Measurements from ENCODE around the gene TPP2. TPM values are rescaled to one million over a fixed set of nuclear protein-coding genes. Genes with fewer than 3 reads are reported as not detected.

Gene TPP2
- total RNA-seq, 2 experiments from 2014 or later, result 31.1 to 36.3 TPM

DNA sequence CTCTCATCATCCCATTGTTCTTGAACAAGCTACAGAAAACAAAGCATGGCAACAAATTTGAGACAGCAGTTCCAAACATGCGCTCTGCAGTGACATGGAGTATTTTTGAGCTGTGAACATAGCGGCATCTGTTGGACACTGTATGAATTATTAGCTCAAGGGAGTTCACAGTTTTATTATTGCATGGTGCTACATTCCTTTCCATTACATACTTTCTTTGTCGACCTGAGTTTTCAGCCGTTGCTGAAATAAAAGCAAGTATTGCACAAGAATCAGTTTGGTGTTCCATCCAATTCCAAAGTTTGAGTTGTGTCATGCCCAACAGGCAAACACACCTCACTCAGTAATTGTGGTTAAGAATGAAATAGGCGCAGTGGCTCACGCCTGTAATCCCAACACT is 128.1 kb downstream of the TPP2 start:
- no peak overlapping the region for H3K4me2 ChIP-seq (ENCODE audit: low read length)
- H3K36me3 ChIP-seq (ENCODE audit: insufficient read depth, low read length), result no peaks in the 10 kb centered on the region
- intact Hi-C loops (cut with micrococcal nuclease; ENCODE audit: unreplicated experiment), result loop anchor here (2.0 kb wide), 1 partner anchor 144 kb away; no protein-coding TSS in a partner anchor
- DNase-seq (ENCODE audit: low spot score), result peak; percentile 8
- H2AFZ ChIP-seq (ENCODE audit: low read length), result no peak overlapping the region
- no peaks in the 10 kb centered on the region for H3K79me2 ChIP-seq (ENCODE audit: insufficient read depth, low read depth, low read length)
- H3K4me1 ChIP-seq (ENCODE audit: insufficient read depth, low read length, poor library complexity, severe bottlenecking), result no peaks in the 10 kb centered on the region
- ChIA-PET CTCF (ENCODE audit: unreplicated experiment) (no interaction called here), POLR2A (no interaction called here)
- no peak overlapping the region for H3K4me3 ChIP-seq (ENCODE audit: low read depth, low read length, poor library complexity, severe bottlenecking)
- no TSS peak for BruUV-seq (replicated peaks)
- H3K9me3 ChIP-seq (ENCODE audit: low read length), result no peaks in the 10 kb centered on the region
- H4K20me1 ChIP-seq (ENCODE audit: insufficient read depth, low read length), result no peaks in the 10 kb centered on the region
- no peak overlapping the region for H3K27ac ChIP-seq (ENCODE audit: low read depth, low read length, poor library complexity, severe bottlenecking)
- TF ChIP-seq EZH2phosphoT487 (IDR thresholded peaks at IDR 0.05; ENCODE audit: borderline replicate concordance, low read depth, low read length), result no peak
- TF ChIP-seq, protein P1, sequence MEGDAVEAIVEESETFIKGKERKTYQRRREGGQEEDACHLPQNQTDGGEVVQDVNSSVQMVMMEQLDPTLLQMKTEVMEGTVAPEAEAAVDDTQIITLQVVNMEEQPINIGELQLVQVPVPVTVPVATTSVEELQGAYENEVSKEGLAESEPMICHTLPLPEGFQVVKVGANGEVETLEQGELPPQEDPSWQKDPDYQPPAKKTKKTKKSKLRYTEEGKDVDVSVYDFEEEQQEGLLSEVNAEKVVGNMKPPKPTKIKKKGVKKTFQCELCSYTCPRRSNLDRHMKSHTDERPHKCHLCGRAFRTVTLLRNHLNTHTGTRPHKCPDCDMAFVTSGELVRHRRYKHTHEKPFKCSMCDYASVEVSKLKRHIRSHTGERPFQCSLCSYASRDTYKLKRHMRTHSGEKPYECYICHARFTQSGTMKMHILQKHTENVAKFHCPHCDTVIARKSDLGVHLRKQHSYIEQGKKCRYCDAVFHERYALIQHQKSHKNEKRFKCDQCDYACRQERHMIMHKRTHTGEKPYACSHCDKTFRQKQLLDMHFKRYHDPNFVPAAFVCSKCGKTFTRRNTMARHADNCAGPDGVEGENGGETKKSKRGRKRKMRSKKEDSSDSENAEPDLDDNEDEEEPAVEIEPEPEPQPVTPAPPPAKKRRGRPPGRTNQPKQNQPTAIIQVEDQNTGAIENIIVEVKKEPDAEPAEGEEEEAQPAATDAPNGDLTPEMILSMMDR (conservative IDR thresholded peaks at IDR 0.05; ENCODE audit: low read length), result peak; percentile 60
- H3K9me2 ChIP-seq (ENCODE audit: insufficient read depth, low read length), result no peaks in the 10 kb centered on the region

DNA sequence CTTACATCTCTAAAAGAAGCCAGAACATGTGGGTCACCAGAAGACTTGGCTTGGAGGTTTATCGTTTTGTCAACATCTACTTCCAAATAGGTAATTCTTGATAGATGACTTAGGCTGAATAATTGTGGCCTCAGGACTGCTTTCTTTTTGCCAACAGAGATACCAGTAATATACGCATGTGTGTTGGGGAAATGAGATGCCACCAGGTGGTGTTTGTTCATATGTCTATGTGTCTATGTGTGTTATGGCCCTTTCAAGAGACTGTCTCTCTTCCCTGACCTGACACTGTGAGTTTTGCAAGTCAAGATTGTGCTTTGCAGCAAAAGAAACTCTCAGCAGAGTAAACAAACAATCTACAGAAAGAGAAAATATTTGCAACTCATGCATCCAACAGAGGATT is 129.6 kb downstream of the TPP2 start:
- no peaks in the 10 kb centered on the region for H3K9me2 ChIP-seq (ENCODE audit: insufficient read depth, low read length)
- H3K36me3 ChIP-seq (ENCODE audit: insufficient read depth, low read length), result no peaks in the 10 kb centered on the region
- no peak overlapping the region for H3K4me3 ChIP-seq (ENCODE audit: low read depth, low read length, poor library complexity, severe bottlenecking)
- no peak overlapping the region for H2AFZ ChIP-seq (ENCODE audit: low read length)
- TF ChIP-seq, protein P1 (conservative IDR thresholded peaks at IDR 0.05; ENCODE audit: low read length), result no peak
- TF ChIP-seq EZH2phosphoT487 (IDR thresholded peaks at IDR 0.05; ENCODE audit: borderline replicate concordance, low read depth, low read length), result no peak
- H4K20me1 ChIP-seq (ENCODE audit: insufficient read depth, low read length), result no peaks in the 10 kb centered on the region
- intact Hi-C loops (cut with micrococcal nuclease; ENCODE audit: unreplicated experiment), result no loop called here
- CTCF ChIA-PET (ENCODE audit: unreplicated experiment), result no interaction called here
- H3K4me2 ChIP-seq (ENCODE audit: low read length), result no peak overlapping the region
- BruUV-seq (replicated peaks), result no TSS peak
- POLR2A ChIA-PET, result no interaction called here
- peak; percentile 0 for DNase-seq (ENCODE audit: low spot score)
- H3K27ac ChIP-seq (ENCODE audit: low read depth, low read length, poor library complexity, severe bottlenecking), result no peak overlapping the region
- H3K79me2 ChIP-seq (ENCODE audit: insufficient read depth, low read depth, low read length), result no peaks in the 10 kb centered on the region
- no peaks in the 10 kb centered on the region for H3K9me3 ChIP-seq (ENCODE audit: low read length)
- no peaks in the 10 kb centered on the region for H3K4me1 ChIP-seq (ENCODE audit: insufficient read depth, low read length, poor library complexity, severe bottlenecking)

Other genes with a start within 250 kb of the TPP2 start
- not detected in 2 replicates for gene FGF14, start 194.9 kb upstream of the TPP2 start, total RNA-seq (2014; rRNA removed; shearing (Covaris generic))
- not detected in 2 replicates for gene FGF14, start 194.9 kb upstream of the TPP2 start, total RNA-seq (2022)
- gene METTL21C, start 98.1 kb downstream of the TPP2 start, total RNA-seq (2014; rRNA removed; shearing (Covaris generic)), result not detected in 2 replicates
- not detected in 2 replicates for gene METTL21C, start 98.1 kb downstream of the TPP2 start, total RNA-seq (2022)
- 6.7 and 14.2 TPM in 2 replicates for gene TEX30, start 176.8 kb downstream of the TPP2 start, total RNA-seq (2014; rRNA removed; shearing (Covaris generic))
- 4.0 and 5.4 TPM in 2 replicates for gene TEX30, start 176.8 kb downstream of the TPP2 start, total RNA-seq (2022)
- gene POGLUT2, start 202.0 kb downstream of the TPP2 start, total RNA-seq (2014; rRNA removed; shearing (Covaris generic)), result not detected in 2 replicates
- gene POGLUT2, start 202.0 kb downstream of the TPP2 start, total RNA-seq (2022), result not detected in 2 replicates
- gene BIVM, start 202.1 kb downstream of the TPP2 start, total RNA-seq (2014; rRNA removed; shearing (Covaris generic)), result not detected in 2 replicates
- gene BIVM, start 202.1 kb downstream of the TPP2 start, total RNA-seq (2022), result not detected in 2 replicates
- gene ERCC5, start 249.0 kb downstream of the TPP2 start, total RNA-seq (2014; rRNA removed; shearing (Covaris generic)), result 37.9 and 39.2 TPM in 2 replicates
- gene ERCC5, start 249.0 kb downstream of the TPP2 start, total RNA-seq (2022), result 38.5 and 44.3 TPM in 2 replicates